HL-60 (cell line): ENCODE results near the gene SKI.

Experiments used
- GABPA ChIP-seq: IDR thresholded peaks from 2 replicates; pipeline ENCODE4 v1.6.1; 2012; ENCODE audit warnings: low read depth
- POLR2AphosphoS5 ChIP-seq: IDR thresholded peaks from 2 replicates; pipeline ENCODE4 v1.6.1; 2012; ENCODE audit warnings: low read depth
- SPI1 ChIP-seq: IDR thresholded peaks from 2 replicates; pipeline ENCODE4 v1.6.1; 2012; ENCODE audit warnings: low read depth, mild to moderate bottlenecking, borderline replicate concordance
- TF ChIP-seq, protein P1 (sequence below): IDR thresholded peaks from one replicate; pipeline ENCODE4 v1.5.1; 2011; ENCODE audit warnings: low read length, control low read depth, inconsistent platforms; ENCODE audit not compliant: insufficient read depth

GRCh38 chr1:2214541-2215241 lies 13.4 kb upstream of the SKI start:
- TF ChIP-seq POLR2AphosphoS5 (no peak), GABPA (no peak), SPI1 (no peak)
- TF ChIP-seq, protein P1, sequence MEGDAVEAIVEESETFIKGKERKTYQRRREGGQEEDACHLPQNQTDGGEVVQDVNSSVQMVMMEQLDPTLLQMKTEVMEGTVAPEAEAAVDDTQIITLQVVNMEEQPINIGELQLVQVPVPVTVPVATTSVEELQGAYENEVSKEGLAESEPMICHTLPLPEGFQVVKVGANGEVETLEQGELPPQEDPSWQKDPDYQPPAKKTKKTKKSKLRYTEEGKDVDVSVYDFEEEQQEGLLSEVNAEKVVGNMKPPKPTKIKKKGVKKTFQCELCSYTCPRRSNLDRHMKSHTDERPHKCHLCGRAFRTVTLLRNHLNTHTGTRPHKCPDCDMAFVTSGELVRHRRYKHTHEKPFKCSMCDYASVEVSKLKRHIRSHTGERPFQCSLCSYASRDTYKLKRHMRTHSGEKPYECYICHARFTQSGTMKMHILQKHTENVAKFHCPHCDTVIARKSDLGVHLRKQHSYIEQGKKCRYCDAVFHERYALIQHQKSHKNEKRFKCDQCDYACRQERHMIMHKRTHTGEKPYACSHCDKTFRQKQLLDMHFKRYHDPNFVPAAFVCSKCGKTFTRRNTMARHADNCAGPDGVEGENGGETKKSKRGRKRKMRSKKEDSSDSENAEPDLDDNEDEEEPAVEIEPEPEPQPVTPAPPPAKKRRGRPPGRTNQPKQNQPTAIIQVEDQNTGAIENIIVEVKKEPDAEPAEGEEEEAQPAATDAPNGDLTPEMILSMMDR, result no peak
